GM12874 (cell line): Measurements from ENCODE around the gene HACD3.

Experiments
- CTCF ChIP-seq: IDR thresholded peaks from 2 replicates; pipeline ENCODE4 v1.5.1; 2011; ENCODE audit warnings: low read depth, mild to moderate bottlenecking, control low read depth, low read length, moderate library complexity; ENCODE audit not compliant: insufficient read depth

The HACD3 gene

DNA sequence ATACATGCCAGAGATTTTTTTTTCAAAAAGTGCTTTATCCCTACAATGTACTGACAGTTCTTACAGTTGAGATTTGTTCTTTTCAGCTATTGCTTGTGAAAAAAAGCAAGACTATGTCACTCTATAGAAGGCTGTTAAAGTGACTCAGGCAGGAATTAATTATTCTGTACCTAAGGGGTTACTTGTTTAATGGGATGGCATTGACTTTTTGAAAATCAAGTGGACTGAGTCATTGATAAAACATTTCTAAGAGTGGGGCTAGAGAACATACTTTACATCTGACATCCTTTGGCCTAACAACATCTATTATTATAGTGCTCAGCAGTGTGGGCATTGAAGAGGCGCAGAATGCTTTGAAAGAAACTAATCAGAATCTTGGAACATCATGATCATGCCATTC is 46.4 kb downstream of the HACD3 start:
- no peak for TF ChIP-seq CTCF

DNA sequence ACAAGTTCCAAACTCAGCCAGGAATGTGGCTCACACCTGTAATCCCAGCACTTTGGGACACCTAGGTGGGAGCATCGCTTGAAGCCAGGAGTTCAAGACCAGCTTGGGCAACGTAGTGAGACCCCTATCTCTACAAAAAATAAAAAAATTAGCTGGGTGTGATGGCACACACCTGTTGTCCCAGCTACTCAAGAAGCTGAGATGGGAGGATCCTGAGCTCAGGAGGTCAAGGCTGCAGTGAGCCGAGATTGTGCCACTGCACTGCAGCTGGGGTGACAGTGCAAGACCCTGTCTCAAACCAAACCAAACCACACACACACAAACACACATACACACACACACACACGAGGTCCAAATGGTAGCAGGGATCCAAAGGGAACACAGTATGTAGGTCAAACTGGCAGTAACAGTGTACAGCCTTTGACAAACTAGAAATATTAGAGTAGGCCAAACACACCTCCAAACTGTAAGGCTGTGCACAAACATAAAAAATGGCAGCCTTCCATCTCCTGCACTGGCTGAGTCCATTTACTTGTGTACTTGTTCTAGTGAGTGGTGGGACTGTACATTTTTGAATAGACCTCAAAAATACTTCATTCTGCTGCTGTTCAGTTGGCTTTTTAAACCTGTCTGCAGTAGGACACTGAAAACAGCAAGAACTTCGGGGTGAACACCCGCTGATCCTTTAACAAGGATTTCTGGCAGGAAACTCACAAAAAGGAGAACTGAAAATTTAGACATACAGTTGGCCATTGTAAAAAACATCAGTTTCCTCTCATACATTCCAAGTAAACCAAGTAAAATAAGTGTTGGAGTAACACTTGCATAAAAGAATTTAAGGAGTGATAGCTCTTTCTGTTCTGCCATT is 47.1 kb downstream of the HACD3 start:
- TF ChIP-seq CTCF: no peak

- TF ChIP-seq CTCF: no peak
Observed at GRCh38 chr15:65578904-65579728, 48.9 kb downstream of the HACD3 start.

DNA sequence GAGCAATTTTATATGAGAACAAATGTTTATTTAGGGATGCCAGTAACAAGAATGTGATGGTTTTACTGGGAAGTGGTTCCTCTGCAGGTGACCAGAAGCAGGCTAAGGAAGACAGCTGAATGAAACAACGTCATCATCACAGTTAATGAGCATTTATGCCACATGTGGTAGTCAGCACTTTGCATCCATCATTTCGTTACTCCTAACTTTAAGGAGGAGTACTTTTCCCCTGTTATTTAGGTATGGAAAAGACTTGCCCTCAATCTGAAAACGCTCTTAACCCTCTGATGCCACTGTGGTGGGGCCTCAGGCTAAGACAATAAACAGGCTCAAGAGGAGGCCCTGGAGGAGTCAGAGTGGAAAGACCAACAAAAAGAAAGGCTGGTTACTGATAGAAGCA is 49.5 kb downstream of the HACD3 start:
- no peak for TF ChIP-seq CTCF

- no peak for TF ChIP-seq CTCF
Observed at GRCh38 chr15:65580287-65580686, 50.0 kb downstream of the HACD3 start.

DNA sequence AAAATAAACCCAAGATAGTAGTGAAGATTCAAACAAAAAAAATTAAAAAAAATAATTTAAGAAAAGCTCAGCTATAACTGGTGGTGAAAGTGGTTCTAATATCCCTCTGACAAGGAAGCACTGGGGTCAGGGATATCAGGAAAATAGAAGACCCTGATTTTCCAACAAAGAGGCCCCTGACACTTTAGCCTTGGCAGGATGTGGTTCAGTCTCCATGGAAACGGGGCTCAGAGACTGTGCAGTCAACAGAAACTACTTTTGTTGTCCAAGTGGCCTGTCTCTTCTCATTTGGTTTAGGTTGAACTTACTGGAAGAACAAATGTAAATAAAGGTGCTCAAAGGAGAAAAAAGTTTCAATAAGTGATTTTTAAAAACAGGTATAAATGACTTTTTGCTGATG is 53.4 kb downstream of the HACD3 start:
- no peak for TF ChIP-seq CTCF

- TF ChIP-seq CTCF: no peak
Observed at GRCh38 chr15:65584241-65584640, 54.0 kb downstream of the HACD3 start.
